ENCODE data around the gene HHATL.
"Not testable (repeated sequence)": the region's sequence is repeated elsewhere in the genome, so short reads cannot be mapped to it uniquely, and the experiment has no call there.

Gene HHATL

DNA sequence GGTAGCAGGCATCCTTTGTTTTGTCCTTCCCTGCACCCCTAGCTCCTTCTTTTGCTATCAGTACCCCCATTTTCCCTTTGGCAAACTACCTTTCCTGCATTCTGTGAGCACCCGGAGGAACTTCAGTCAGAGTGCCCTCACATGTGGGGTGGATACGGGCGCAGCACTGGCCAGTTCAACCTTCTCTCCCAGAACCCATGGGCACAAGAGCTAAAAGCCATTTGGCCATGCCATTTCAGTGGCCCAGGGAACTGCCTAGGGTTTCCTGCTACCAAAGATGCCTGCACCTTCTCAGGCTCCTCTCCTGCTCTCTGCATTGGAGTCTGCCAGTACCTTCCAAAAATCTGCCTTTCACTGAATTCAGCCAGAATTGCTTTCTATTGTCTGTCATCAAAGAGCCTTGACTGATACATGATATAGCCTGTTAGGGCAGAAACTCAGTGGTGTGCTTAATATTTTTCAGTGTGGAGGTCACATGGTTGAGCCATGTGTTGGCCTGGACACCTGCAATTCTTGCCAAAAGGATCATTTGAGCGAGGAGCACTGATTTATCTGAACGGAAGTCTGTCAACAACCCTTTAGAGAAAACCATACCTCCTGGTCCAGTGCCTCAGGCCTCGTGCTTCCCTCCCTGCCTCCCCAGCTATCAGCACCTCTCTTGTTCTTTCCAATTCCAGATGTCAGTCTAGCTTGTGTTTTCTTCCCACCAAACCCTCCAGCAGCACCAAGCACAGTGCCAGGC is 27.0 kb upstream of the HHATL start:
- H3K27ac ChIP-seq: no peak overlapping the region
- TF ChIP-seq, protein P1, sequence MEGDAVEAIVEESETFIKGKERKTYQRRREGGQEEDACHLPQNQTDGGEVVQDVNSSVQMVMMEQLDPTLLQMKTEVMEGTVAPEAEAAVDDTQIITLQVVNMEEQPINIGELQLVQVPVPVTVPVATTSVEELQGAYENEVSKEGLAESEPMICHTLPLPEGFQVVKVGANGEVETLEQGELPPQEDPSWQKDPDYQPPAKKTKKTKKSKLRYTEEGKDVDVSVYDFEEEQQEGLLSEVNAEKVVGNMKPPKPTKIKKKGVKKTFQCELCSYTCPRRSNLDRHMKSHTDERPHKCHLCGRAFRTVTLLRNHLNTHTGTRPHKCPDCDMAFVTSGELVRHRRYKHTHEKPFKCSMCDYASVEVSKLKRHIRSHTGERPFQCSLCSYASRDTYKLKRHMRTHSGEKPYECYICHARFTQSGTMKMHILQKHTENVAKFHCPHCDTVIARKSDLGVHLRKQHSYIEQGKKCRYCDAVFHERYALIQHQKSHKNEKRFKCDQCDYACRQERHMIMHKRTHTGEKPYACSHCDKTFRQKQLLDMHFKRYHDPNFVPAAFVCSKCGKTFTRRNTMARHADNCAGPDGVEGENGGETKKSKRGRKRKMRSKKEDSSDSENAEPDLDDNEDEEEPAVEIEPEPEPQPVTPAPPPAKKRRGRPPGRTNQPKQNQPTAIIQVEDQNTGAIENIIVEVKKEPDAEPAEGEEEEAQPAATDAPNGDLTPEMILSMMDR (conservative IDR thresholded peaks at IDR 0.05): no peak

DNA sequence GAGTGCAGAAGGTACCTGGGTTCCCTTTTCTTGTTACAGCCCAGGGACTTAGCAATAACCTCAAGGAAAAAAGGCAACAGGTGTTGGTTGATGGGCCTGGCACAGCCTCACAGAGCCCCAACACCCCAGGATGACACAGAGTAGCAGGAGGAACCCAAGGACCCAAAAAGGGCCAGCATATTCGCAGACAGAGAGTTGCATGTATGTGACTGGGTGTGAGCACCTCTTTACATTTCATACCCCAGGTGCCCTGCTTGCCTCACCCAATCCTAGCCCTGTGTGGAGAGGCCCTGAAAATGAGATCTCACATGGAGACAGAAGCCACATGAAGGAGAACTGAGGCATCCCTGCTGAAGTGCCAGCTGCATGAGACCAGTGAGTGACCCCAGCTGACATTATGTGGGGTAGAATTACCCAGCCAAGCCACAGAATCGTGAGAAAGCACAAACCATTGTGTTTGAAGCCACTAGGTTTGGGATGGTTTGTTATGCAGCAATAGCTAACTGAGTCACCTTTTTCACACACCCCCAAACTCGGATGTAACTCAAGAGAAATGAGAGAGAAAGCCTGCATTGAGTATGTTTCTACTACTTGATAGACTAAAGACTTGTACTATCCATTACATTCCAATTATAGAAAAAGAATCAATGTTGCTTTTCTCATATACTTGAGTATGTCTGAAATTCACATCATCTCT is 26.2 kb upstream of the HHATL start:
- TF ChIP-seq, protein P1 (conservative IDR thresholded peaks at IDR 0.05): no peak
- no peak overlapping the region for H3K27ac ChIP-seq

DNA sequence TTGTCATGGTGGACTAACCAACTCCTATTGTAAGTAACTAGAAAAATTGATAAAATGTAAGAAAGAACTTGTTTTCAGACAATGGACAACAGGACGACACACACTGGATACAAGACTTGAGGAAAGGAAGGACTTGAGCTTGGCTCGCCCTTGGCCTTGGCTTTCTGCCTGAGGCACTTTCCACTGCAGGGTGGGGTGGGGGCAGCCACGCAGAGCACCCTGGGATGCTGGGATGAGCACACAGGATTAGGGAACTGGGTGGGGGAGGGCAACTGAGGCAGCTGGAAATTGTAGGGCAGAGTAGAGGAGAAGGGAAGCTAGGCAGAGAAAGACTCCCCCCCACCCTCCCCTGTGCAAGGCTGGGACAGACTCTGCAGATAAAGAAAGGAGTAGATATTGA is 25.5 kb upstream of the HHATL start:
- H3K27ac ChIP-seq: no peak overlapping the region
- TF ChIP-seq, protein P1 (conservative IDR thresholded peaks at IDR 0.05): no peak

DNA sequence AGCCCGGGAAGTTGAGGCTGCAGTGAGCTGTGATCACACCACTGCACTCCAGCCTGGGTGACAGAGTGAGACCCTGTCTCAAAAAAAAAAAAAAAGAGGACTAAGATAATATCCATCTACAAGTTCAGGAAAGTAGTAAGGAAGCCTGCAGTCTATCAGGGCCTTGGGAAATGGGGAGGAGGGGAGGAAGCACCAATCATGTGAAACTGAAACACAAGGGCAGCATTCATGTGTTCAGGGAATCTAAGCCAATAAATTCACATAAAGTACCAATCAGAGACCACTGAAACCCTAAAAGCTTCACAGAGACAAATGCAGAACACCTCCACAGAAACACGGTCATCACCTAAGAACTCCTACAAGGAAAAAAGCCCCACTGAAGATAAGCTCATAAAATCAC is 22.9 kb upstream of the HHATL start:
- H3K27ac ChIP-seq: no peak overlapping the region

DNA sequence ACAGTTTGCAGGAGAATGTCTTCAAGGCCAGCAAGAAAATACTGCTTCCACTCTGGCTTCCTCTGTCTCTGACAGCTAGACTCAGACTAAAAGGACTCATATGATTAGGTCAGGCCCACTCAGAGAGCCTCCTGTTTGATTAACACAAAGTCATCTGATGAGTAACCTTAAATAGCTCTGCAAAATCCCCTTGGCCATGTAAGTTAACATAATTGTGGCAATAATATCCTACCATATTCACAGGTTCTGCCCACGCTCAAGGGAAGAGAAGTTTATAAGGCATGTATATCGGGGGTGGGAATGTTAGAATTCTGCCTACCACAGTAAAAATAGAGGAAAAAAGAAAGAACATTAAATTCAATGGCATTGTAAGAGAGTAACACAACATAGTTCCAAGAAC is 20.6 kb upstream of the HHATL start:
- no peak overlapping the region for H3K27ac ChIP-seq
- TF ChIP-seq, protein P1 (conservative IDR thresholded peaks at IDR 0.05): no peak

More for the DNA sequence above, 22.9 kb upstream of the HHATL start:
- TF ChIP-seq, protein P1 (conservative IDR thresholded peaks at IDR 0.05): no peak

DNA sequence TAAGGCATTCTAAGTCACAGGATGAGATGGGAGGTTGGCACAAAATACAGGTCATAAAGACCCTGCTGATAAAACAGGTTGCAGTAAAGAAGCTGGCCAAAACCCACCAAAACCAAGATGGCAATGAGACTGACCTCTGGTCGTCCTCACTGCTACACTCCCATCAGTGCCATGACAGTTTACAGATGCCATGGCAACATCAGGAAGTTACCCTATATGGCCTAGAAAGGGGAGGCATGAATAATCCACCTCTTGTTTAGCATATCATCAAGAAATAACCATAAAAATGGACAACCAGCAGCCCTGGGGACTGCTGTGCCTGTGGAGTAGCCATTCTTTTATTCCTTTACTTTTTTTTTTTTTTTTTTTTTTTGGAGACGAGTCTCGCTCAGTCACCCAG is 19.8 kb upstream of the HHATL start:
- H3K27ac ChIP-seq: not testable (repeated sequence)

DNA sequence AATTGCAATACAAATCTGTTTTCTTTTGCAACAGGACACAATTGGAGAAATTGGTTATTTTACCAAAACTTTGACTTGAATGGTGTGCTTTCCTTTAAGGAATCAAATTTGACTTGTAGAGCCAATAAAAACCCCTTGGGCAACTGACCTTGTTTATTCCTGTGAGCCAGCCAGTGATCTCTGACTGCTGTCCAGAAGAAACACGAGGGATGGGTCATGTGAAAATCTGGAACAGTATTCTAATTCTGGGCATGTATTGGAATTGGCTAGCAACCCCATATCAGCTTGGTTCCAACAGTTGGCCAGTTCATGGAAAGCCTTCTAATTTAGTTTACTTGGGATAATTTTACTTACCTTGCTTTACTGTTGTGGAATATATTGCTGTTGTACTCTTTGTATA is 19.1 kb upstream of the HHATL start:
- TF ChIP-seq, protein P1 (conservative IDR thresholded peaks at IDR 0.05): no peak
- no peak overlapping the region for H3K27ac ChIP-seq

DNA sequence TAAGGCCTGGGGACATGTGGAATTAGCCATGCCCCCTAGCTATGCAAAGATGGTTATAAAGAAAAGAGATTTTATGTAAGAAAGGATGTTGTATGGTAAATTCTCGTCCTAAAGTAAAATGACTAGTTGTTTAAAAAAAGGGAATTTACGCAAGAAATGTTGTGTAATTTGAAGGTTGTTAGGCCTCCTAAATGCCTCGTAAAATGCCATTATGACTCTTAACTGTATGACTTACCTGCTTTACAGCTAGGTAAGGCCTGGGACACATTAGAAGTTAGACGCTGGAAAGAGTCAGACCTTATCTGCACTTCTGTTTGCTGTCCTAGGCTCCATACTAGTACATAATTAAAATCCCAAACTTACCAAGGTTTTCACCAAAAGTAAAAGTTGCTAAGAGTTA is 17.5 kb upstream of the HHATL start:
- TF ChIP-seq, protein P1 (conservative IDR thresholded peaks at IDR 0.05): no peak
- H3K27ac ChIP-seq: no peak overlapping the region
